GM13976 (cell line): Measurements from ENCODE around the gene SNTN.
"Not testable (repeated sequence)": the region's sequence is repeated elsewhere in the genome, so short reads cannot be mapped to it uniquely, and the experiment has no call there.

ENCODE experiments used
- DNase-seq: peaks from one replicate; pipeline ENCODE4 v3.0.0; 2012; ENCODE audit warnings: low spot score
- in situ Hi-C: fragments of 300-500 bp; cut with MboI; formaldehyde crosslinking; loops from one replicate; pipeline ENCODE4 v1.12.0; 2022; ENCODE audit warnings: low sequenced_read_pairs, mixed read lengths, inconsistent platforms; ENCODE audit not compliant: unreplicated experiment
- TF ChIP-seq, protein P1 (sequence below): IDR thresholded peaks from 2 replicates; pipeline ENCODE4 v1.5.1; 2012; ENCODE audit warnings: borderline replicate concordance, mild to moderate bottlenecking; ENCODE audit not compliant: insufficient read depth; ENCODE audit errors: extremely low read depth, missing control alignments, control extremely low read depth

SNTN gene

DNA sequence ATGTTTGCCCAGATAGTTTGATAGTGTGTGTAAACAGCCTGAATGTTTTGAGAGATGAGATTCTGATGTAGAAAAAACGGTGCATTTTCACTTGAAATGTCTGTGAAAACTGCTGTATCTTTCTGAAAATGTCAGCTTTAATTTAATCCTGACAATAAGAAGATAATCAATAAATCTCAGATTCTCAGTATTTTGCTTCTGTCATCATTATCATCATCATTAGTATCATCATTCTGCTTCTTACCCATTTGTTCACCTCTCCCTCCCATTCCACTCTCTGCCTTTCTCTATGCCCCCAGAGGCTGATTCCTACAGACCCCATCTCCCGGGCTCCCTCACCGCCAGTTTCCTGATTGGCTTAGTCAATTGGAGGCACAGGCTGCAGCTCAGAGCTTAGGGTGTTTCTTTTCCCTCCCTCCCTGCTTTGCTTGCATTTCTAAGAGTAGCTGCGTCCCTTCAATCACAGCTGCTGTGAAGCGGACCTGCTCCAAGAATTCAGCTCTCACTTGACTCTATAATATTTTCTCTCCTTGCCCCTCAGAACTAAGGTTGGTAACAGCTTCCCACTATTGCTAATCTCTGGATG lies 8.2 kb upstream of the SNTN start:
- in situ Hi-C loops = no loop called here
- TF ChIP-seq, protein P1, sequence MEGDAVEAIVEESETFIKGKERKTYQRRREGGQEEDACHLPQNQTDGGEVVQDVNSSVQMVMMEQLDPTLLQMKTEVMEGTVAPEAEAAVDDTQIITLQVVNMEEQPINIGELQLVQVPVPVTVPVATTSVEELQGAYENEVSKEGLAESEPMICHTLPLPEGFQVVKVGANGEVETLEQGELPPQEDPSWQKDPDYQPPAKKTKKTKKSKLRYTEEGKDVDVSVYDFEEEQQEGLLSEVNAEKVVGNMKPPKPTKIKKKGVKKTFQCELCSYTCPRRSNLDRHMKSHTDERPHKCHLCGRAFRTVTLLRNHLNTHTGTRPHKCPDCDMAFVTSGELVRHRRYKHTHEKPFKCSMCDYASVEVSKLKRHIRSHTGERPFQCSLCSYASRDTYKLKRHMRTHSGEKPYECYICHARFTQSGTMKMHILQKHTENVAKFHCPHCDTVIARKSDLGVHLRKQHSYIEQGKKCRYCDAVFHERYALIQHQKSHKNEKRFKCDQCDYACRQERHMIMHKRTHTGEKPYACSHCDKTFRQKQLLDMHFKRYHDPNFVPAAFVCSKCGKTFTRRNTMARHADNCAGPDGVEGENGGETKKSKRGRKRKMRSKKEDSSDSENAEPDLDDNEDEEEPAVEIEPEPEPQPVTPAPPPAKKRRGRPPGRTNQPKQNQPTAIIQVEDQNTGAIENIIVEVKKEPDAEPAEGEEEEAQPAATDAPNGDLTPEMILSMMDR = no peak
- DNase-seq = no peak

DNA sequence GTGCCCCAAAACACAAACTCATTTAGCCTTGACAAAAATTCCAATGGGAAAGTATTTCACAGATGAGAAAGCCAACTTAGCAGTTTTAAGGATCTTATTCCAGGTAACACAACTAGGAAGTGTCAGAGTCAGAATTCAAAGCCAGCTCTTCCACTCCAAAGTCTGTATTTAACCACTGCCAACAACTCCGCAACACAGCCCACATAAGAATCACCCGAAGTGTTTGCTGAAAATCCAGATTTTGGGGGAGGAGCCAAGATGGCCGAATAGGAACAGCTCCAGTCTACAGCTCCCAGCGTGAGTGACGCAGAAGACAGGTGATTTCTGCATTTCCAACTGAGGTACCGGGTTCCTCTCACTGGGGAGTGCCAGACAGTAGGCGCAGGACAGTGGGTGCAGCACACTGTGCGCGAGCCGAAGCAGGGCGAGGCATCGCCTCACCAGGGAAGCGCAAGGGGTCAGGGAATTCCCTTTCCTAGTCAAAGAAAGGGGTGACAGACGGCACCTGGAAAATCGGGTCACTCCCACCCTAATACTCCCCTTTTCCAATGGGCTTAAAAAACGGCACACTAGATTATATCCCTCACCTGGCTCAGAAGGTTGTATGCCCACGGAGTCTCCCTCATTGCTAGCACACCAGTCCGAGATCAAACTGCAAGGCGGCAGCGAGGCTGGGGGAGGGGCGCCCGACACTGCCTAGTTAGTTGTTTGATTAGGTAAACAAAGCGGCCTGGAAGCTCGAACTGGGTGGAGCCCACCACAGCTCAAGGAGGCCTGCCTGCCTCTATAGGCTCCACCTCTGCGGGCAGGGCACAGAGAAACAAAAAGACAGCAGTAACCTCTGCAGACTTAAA lies 7.3 kb upstream of the SNTN start:
- in situ Hi-C loops, DNase-seq: not testable (repeated sequence)

DNA sequence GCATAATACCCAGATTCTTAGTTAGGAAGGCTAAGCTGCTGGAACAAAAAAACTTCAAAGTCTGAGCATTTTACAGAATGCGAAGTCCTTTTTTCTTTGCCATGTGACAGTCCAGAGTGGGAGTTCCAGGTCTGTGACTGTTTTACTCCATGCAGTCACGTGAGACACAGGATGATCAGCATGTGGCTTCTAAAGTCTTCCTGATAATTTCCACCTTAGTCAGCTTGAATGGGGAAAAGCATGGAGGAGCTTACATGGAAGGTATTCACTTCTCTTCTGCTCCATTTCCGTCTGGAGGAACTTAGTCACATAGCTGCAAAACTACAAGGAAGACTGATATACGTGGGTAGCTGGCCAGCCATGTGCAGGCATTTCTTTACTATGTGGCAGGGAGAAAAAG lies 1.7 kb downstream of the SNTN start:
- TF ChIP-seq, protein P1 = no peak
- in situ Hi-C loops = no loop called here
- DNase-seq = no peak

DNA sequence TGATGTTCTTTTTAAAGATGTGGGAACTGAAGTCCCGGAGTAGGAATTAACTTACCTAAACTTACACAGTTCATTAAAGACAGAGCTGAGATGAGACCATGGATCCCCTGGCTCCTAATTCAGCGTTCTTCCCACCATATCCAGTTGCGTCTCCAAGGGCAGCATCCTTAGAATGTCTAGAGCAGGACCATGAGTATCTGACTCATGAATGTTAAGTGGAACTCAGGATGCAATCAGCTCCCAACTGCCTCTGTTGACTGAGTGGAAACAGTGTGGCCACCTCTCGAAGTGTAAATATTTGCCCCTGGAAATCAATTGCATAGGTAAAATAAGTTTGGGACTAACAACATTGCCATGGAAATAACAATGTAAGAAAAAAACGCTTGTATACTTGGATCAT lies 2.5 kb downstream of the SNTN start:
- in situ Hi-C loops = no loop called here
- TF ChIP-seq, protein P1 = no peak
- no peak for DNase-seq

DNA sequence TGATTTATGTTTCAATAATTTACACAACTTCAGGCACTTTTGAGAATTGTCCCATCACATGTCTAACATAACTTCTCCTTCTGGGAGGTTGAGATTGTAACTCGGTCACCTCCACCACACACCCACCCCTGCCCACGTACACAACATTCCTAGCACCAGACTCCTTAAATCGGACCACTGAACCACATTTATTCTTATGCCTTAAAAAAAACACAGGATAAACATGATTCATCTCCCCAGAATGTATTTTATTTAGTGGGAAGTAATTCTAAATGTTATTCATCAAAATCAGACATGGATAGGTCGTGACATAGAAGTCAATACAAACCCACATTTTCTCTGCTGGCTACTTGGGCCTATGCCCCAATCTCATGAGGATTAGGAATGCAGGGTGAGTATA lies 3.0 kb downstream of the SNTN start:
- DNase-seq = no peak
- TF ChIP-seq, protein P1 = no peak
- in situ Hi-C loops = no loop called here

DNA sequence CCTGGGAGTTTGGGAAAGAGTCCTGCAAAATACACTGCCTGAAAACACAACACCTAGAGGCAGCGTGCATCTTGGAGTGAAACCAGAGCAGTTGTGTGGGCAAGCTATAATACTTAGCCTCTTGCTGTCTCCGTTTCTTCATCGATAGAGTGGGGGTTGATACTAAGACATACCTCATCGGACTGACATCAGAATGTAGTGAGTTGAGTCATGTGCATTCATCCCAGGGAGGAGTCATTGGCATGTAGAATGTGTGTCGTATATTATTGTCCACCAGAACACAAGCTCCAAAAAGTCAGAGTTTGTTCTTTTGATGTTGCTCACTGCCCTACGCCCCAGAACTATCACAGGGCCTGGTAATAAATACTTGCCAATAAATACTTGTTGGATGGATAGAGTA lies 4.3 kb downstream of the SNTN start:
- in situ Hi-C loops = no loop called here
- DNase-seq = no peak
- TF ChIP-seq, protein P1 = no peak

DNA sequence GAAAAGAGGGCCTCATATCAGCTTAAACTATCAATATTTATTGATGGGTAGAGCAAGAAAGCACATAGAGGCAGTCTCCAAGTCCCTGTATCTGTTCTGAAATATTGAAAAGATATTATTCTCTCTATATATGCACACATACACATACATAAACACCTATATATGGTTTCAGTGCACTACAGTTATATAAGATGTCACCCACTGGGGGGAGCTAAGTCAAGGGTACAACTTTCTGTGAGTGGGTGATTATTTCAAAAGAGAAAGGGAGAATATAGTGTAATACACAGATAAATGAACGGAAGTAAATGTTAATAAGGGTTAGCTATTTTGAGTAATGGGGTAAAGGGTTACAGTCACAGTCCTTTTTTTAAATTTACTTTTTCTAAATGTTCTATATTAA lies 8.8 kb downstream of the SNTN start:
- in situ Hi-C loops = no loop called here
- no peak for DNase-seq
- TF ChIP-seq, protein P1 = no peak
